Upper lobe of left lung (tissue), 6 donors: ENCODE results near the gene DSTN. TPM values are rescaled to one million over a fixed set of nuclear protein-coding genes. Genes with fewer than 3 reads are reported as not detected.

Source experiments
- ATAC-seq, 2 donors: fragments of 200-7000 bp; cut with Tn5 transposase; one replicate each; pipeline ENCODE4 v1.9.1; 2022; ENCODE audit warnings: mild to moderate bottlenecking in 2 of 2, moderate library complexity in 2 of 2; ENCODE audit not compliant: low FRiP score in 2 of 2
- DNase-seq, 2 donors: peaks; one replicate each; pipeline ENCODE4 v3.0.0-alpha.2; 2019 to 2020
- H3K27ac ChIP-seq, 4 donors: fragments of 200-600 bp; sonication (generic); one replicate each; pipeline ENCODE4 v1.5.1; 2016 to 2019
- H3K27me3 ChIP-seq, 4 donors: fragments of 200-600 bp; sonication (generic); one replicate each; pipeline ENCODE4 v1.5.1; 2017 to 2019
- H3K36me3 ChIP-seq, 4 donors: fragments of 200-600 bp; sonication (generic); one replicate each; pipeline ENCODE4 v1.5.1; 2016 to 2019
- H3K4me1 ChIP-seq, 4 donors: fragments of 200-600 bp; sonication (generic); one replicate each; pipeline ENCODE4 v1.5.1; 2018 to 2019
- H3K4me3 ChIP-seq, 4 donors: fragments of 200-600 bp; sonication (generic); one replicate each; pipeline ENCODE4 v1.5.1; 2017 to 2019; ENCODE audit warnings: mild to moderate bottlenecking in 2 of 4, moderate library complexity in 1 of 4
- H3K9me3 ChIP-seq, 4 donors: fragments of 200-600 bp; sonication (generic); one replicate each; pipeline ENCODE4 v1.5.1; 2018 to 2019
- EP300 ChIP-seq, 4 donors: sonication (generic); formaldehyde crosslinking; IDR thresholded peaks; one replicate each; pipeline ENCODE4 v1.5.1; 2017; ENCODE audit warnings: antibody characterized with exemption in 4 of 4, control low read depth in 2 of 4
- POLR2A ChIP-seq, 4 donors: fragments of 450-650 bp; IDR thresholded peaks; one replicate each; pipeline ENCODE4 v1.5.1; 2016 to 2017; ENCODE audit warnings: antibody characterized with exemption in 4 of 4, mild to moderate bottlenecking in 2 of 4
- POLR2AphosphoS5 ChIP-seq, 2 donors: sonication (generic); formaldehyde crosslinking; IDR thresholded peaks; one replicate each; pipeline ENCODE4 v1.5.1; 2017; ENCODE audit warnings: antibody characterized with exemption in 2 of 2
- WGBS, 2 donors: methylation state at CpG; one replicate each; pipeline ENCODE4 v1.1.5; 2017 to 2018; 5-methylcytosine and 5-hydroxymethylcytosine counted together
- total RNA-seq, 6 donors: library from RNA; depleted of rRNA in 4 of 6; stranded (reverse); fragments of >200 nt in 4 of 6; gene quantifications; one replicate each; pipeline versions ENCODE4 v1.1.0 to v1.2.1, GENCODE V29; 2016 to 2021
- TF ChIP-seq, protein P1 (sequence below), 6 experiments: fragments of 450-650 bp in 4 of 6; fragments of 200-600 bp in 2 of 6; sonication (generic) in 2 of 6; IDR thresholded peaks; one replicate each; pipeline ENCODE4 v1.5.1; 2016 to 2019; ENCODE audit warnings: antibody characterized with exemption in 6 of 6
- donor health status: DM: no; HTN: no; CAD: no; lungs with moderate emphysema.
- donor health status: DM: no; HTN: yes; CAD: no; lungs with severe emphysema.

Gene DSTN
- total RNA-seq, 6 donors from 2014 or later = 235 to 735 (median 513) TPM

DNA sequence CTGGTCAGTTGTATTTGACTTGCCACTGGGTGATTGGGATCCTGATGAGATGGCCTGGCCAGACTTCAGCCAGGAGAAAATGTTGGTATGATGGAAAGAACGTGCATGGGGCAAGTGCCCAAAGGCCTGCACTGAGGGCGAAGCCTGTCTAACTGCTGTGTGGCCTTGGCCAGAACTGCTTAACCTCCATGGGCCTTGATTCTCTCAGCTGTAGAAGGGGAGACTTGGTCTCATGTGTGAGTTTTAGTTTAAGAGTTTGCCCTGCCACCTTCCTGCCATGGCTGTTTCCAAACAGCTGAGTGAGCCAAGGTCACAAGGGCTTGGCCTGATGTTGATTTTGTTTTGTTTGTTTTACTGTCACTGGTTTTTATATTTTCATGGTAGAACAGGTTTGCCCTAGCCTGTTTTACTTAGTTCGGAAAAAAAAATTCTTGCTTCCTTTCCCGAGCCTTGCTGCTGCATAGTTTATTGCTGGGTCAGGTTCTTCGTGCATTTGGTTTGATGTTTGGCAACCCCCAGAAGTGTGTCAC lies 35.3 kb downstream of the DSTN start:
- H3K27me3 ChIP-seq = no peaks in the 10 kb centered on the region
- peak overlapping the region in 2 of 4 donors; percentile 36 to 61 for H3K27ac ChIP-seq
- no peak overlapping the region for H3K4me3 ChIP-seq
- TF ChIP-seq EP300 (IDR thresholded peaks at IDR 0.05) = no peak
- no peak for TF ChIP-seq POLR2A (IDR thresholded peaks at IDR 0.05)
- no peak for TF ChIP-seq POLR2AphosphoS5 (IDR thresholded peaks at IDR 0.05)
- TF ChIP-seq, protein P1, sequence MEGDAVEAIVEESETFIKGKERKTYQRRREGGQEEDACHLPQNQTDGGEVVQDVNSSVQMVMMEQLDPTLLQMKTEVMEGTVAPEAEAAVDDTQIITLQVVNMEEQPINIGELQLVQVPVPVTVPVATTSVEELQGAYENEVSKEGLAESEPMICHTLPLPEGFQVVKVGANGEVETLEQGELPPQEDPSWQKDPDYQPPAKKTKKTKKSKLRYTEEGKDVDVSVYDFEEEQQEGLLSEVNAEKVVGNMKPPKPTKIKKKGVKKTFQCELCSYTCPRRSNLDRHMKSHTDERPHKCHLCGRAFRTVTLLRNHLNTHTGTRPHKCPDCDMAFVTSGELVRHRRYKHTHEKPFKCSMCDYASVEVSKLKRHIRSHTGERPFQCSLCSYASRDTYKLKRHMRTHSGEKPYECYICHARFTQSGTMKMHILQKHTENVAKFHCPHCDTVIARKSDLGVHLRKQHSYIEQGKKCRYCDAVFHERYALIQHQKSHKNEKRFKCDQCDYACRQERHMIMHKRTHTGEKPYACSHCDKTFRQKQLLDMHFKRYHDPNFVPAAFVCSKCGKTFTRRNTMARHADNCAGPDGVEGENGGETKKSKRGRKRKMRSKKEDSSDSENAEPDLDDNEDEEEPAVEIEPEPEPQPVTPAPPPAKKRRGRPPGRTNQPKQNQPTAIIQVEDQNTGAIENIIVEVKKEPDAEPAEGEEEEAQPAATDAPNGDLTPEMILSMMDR (IDR thresholded peaks at IDR 0.05) = no peak
- H3K9me3 ChIP-seq = no peaks in the 10 kb centered on the region
- H3K36me3 ChIP-seq = peaks cover 3 to 82% (median 11%) of the 10 kb centered on the region in 4 donors
- WGBS, 2 donors = 64 to 66% methylated on average over 5 of the region's 5 CpGs
- peaks cover 20 to 34% (median 29%) of the 10 kb centered on the region in 4 donors for H3K4me1 ChIP-seq
- peak in 1 of 2 donors; percentile 68 for ATAC-seq
- DNase-seq = no peak

DNA sequence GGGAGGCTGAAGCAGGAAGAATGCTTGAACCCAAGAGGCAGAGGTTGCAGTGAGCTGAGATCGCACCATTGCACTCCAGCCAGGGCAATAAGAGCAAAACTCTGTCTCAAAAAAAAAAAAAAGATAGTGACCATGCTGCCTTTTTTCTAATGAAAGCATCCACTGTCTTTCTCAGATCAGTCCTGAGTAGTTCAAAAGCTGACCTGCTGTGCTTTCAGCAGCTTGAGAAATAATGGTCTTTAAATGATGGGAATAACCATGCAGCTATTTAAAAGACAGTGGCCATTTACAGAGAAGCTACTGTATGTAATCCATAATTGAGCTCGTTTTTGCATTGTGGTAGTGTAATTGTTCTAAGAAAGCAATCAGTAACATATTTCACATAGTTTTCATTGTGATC lies 36.1 kb downstream of the DSTN start:
- Histone ChIP-seq H3K27ac (peak overlapping the region in 2 of 4 donors; percentile 29 to 61), H3K4me1 (peaks cover 22 to 39% (median 33%) of the 10 kb centered on the region in 4 donors), H3K4me3 (no peak overlapping the region), H3K9me3 (no peaks in the 10 kb centered on the region), H3K27me3 (no peaks in the 10 kb centered on the region), H3K36me3 (peaks cover 3 to 86% (median 11%) of the 10 kb centered on the region in 4 donors)
- ATAC-seq (no peak), DNase-seq (no peak)
- WGBS, 2 donors = 54 to 61% methylated on average over 2 of the region's 2 CpGs
- TF ChIP-seq, protein P1 (IDR thresholded peaks at IDR 0.05) = no peak
- TF ChIP-seq POLR2A (IDR thresholded peaks at IDR 0.05) (no peak), EP300 (IDR thresholded peaks at IDR 0.05) (no peak), POLR2AphosphoS5 (IDR thresholded peaks at IDR 0.05) (no peak)

DNA sequence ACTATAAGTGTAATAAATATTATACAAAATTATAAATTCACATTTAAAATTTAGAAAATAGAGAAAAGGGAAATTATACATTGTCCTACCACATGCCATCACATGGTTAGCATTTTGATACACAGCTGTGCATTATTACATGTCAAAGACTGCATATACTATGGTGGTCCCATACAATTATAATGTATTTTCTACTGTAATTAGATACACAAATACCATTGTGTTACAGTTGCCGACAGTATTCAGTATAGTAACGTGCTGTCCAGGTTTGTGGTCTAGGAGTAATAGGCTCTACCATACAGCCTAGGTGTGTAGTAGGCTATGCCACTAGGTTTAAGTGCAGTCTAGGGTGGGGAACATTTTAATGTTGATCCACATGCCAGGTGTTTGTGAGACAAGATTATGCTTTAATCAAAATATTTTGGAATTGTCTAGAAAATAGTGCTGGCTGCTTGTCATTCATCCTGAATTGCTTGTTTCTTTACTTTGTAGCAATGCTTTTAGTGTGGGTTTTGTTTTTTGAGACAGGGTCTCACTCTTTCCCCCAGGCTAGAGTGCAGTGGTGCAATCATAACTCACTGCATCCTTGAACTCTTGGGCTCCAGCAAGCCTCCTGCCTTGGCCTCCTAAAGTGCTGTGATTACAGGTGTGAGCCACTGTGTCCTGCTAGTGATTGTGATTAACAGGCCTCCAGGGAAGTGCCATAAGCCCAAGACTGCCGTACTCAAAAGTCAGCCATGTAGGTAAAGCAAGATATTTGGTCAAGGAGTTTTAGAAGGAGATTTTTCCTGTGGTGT lies 39.0 kb downstream of the DSTN start:
- Histone ChIP-seq H3K36me3 (peaks cover 2 to 73% (median 4%) of the 10 kb centered on the region in 4 donors), H3K27ac (no peak overlapping the region), H3K4me1 (peaks cover 31 to 51% (median 41%) of the 10 kb centered on the region in 4 donors), H3K4me3 (no peak overlapping the region), H3K27me3 (no peaks in the 10 kb centered on the region), H3K9me3 (no peaks in the 10 kb centered on the region)
- TF ChIP-seq, protein P1 (IDR thresholded peaks at IDR 0.05) = no peak
- TF ChIP-seq POLR2AphosphoS5 (IDR thresholded peaks at IDR 0.05) (no peak), POLR2A (IDR thresholded peaks at IDR 0.05) (no peak), EP300 (IDR thresholded peaks at IDR 0.05) (no peak)
- WGBS, 2 donors = 90 to 92% methylated on average over 3 of the region's 3 CpGs
- DNase-seq (no peak), ATAC-seq (no peak)

DNA sequence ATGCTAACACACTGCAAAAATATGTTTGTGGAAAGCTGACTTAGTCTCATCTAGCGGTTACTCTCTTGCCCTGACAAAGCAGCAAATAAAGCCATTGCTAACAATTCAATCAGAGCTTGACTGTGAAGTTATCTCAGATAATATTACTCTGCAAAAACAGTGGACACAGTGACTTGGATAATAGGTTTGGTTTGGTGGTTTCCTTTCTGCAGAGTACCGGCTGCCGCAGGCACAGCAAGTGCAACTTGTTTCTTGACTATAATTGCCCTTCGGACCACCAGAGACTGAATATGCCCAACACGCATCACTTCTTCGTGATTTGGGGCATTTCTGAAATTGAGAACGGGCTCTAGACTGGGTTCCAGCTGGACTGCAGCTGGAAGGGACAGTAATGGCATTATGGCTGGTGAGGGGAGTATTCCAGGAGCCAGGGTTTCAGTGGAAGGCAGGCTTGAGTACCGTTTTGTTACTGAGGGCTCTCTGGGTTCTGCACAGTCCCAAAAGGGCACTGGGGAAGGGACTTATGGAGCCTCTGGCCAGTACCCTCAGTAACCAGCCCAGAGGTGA lies 40.0 kb downstream of the DSTN start:
- no peak overlapping the region for H3K4me3 ChIP-seq
- H3K9me3 ChIP-seq = no peaks in the 10 kb centered on the region
- DNase-seq (no peak), ATAC-seq (no peak)
- no peak for TF ChIP-seq EP300 (IDR thresholded peaks at IDR 0.05)
- TF ChIP-seq POLR2A (IDR thresholded peaks at IDR 0.05) = no peak
- TF ChIP-seq POLR2AphosphoS5 (IDR thresholded peaks at IDR 0.05) = no peak
- TF ChIP-seq, protein P1 (IDR thresholded peaks at IDR 0.05) = no peak
- H3K27ac ChIP-seq = peak overlapping the region in 3 of 4 donors; percentile 35 to 74 (median 74)
- peaks cover 33 to 51% (median 42%) of the 10 kb centered on the region in 4 donors for H3K4me1 ChIP-seq
- 65 to 70% methylated on average over 4 to 8 of the region's 8 CpGs for WGBS, 2 donors
- H3K27me3 ChIP-seq = no peaks in the 10 kb centered on the region
- H3K36me3 ChIP-seq = peaks cover 0 to 75% (median 7%) of the 10 kb centered on the region in 4 donors
